Neural cell (in vitro differentiated cells): ENCODE results near the gene TIGD3. TPM values are rescaled to one million over a fixed set of nuclear protein-coding genes. Genes with fewer than 3 reads are reported as not detected.

ENCODE experiments used
- H2AFZ ChIP-seq: fragments of 200-600, 300-800 bp; sonication (generic), shearing (Covaris generic); 2 replicates; pipeline ENCODE4 v1.6.0; 2014; ENCODE audit warnings: low read depth, mild to moderate bottlenecking, antibody characterized with exemption, low read length, moderate library complexity
- H3F3A ChIP-seq: fragments of 200-600 bp; shearing (Covaris generic); 2 replicates; pipeline ENCODE4 v1.6.1; 2016; ENCODE audit warnings: mild to moderate bottlenecking, moderate library complexity, mixed read lengths, antibody characterized with exemption, low read length; ENCODE audit not compliant: insufficient read depth, poor library complexity, severe bottlenecking
- H3K27ac ChIP-seq: fragments of 200-600, 300-800 bp; sonication (generic), shearing (Covaris generic); 2 replicates; pipeline ENCODE4 v1.5.1; 2014; ENCODE audit warnings: mild to moderate bottlenecking, low read length, moderate library complexity
- H3K27me3 ChIP-seq: fragments of 300-800, 200-600 bp; sonication (generic), shearing (Covaris generic); 2 replicates; pipeline ENCODE4 v1.6.0; 2014; ENCODE audit warnings: mild to moderate bottlenecking, low read depth, low read length, moderate library complexity; ENCODE audit not compliant: insufficient read depth
- H3K36me3 ChIP-seq: fragments of 300-800, 200-600 bp; sonication (generic), shearing (Covaris generic); 2 replicates; pipeline ENCODE4 v1.5.1; 2014; ENCODE audit warnings: mild to moderate bottlenecking, antibody characterized with exemption, low read length, moderate library complexity; ENCODE audit not compliant: insufficient read depth
- H3K4me2 ChIP-seq: fragments of 300-800, 200-600 bp; sonication (generic), shearing (Covaris generic); 2 replicates; pipeline ENCODE4 v1.6.0; 2014; ENCODE audit warnings: mild to moderate bottlenecking, low read length
- H3K4me3 ChIP-seq: fragments of 300-800, 200-600 bp; sonication (generic), shearing (Covaris generic); 2 replicates; pipeline ENCODE4 v1.5.1; 2014; ENCODE audit warnings: mild to moderate bottlenecking, low read length, moderate library complexity
- H3K79me2 ChIP-seq: fragments of 200-600 bp; shearing (Covaris generic); replicated peaks from 2 replicates; pipeline ENCODE4 v1.6.0; 2014; ENCODE audit warnings: mild to moderate bottlenecking, low read length, moderate library complexity; ENCODE audit not compliant: insufficient read depth
- H3K9ac ChIP-seq: fragments of 300-800, 200-600 bp; sonication (generic), shearing (Covaris generic); 2 replicates; pipeline ENCODE4 v1.6.1; 2016; ENCODE audit warnings: mild to moderate bottlenecking, low read length, mixed read lengths
- H3K9me2 ChIP-seq: fragments of 200-600 bp; shearing (Covaris generic); 2 replicates; pipeline ENCODE4 v1.6.1; 2016; ENCODE audit warnings: mild to moderate bottlenecking, low read length, mixed read lengths; ENCODE audit not compliant: insufficient read depth
- H3K9me3 ChIP-seq: fragments of 200-600, 300-800 bp; sonication (generic), shearing (Covaris generic); 2 replicates; pipeline ENCODE4 v1.6.1; 2016; ENCODE audit warnings: mild to moderate bottlenecking, mixed run types, low read length, moderate library complexity, mixed read lengths
- H4K20me1 ChIP-seq: fragments of 200-600 bp; shearing (Covaris generic); 2 replicates; pipeline ENCODE4 v1.6.1; 2016; ENCODE audit warnings: mild to moderate bottlenecking, mixed run types; ENCODE audit not compliant: insufficient read depth
- EP300 ChIP-seq: fragments of 450-650 bp; conservative IDR thresholded peaks from 2 replicates; pipeline ENCODE4 v1.6.1; 2014; ENCODE audit warnings: antibody characterized with exemption, mild to moderate bottlenecking, moderate library complexity; ENCODE audit not compliant: poor library complexity, severe bottlenecking
- EZH2 ChIP-seq: fragments of 200-600, 300-800 bp; shearing (Covaris generic), sonication (generic); IDR thresholded peaks from 2 replicates; pipeline ENCODE4 v1.6.1; 2014; ENCODE audit warnings: antibody characterized with exemption, low read length, borderline replicate concordance, mild to moderate bottlenecking; ENCODE audit not compliant: insufficient read depth, poor library complexity, severe bottlenecking
- MXI1 ChIP-seq: fragments of 450-650 bp; conservative IDR thresholded peaks from 2 replicates; pipeline ENCODE4 v1.6.1; 2014; ENCODE audit warnings: antibody characterized with exemption, mild to moderate bottlenecking; ENCODE audit not compliant: poor library complexity, severe bottlenecking
- POLR2AphosphoS5 ChIP-seq: IDR thresholded peaks from 2 replicates; pipeline ENCODE4 v1.6.1; 2012
- RAD21 ChIP-seq: fragments of 450-650 bp; conservative IDR thresholded peaks from 2 replicates; pipeline ENCODE4 v1.6.1; 2014; ENCODE audit warnings: antibody characterized with exemption, mild to moderate bottlenecking, moderate library complexity
- REST ChIP-seq: IDR thresholded peaks from 2 replicates; pipeline ENCODE4 v1.6.1; 2012; ENCODE audit warnings: borderline replicate concordance
- SMC3 ChIP-seq: fragments of 450-650 bp; conservative IDR thresholded peaks from 2 replicates; pipeline ENCODE4 v1.6.1; 2014; ENCODE audit warnings: antibody characterized with exemption, mild to moderate bottlenecking, moderate library complexity; ENCODE audit not compliant: poor library complexity
- TAF1 ChIP-seq: IDR thresholded peaks from 2 replicates; pipeline ENCODE4 v1.6.1; 2012; ENCODE audit warnings: low read depth
- polyA plus RNA-seq: library from polyadenylated mRNA; depleted of rRNA; stranded (reverse); fragments of >200 nt; gene quantifications from 2 replicates; pipeline ENCODE4 v1.2.3, GENCODE V29; 2014
- TF ChIP-seq, protein P1 (sequence below): fragments of 450-650 bp; IDR thresholded peaks from 2 replicates; pipeline ENCODE4 v1.5.1; 2014; ENCODE audit warnings: antibody characterized with exemption, mild to moderate bottlenecking, moderate library complexity; ENCODE audit not compliant: poor library complexity, severe bottlenecking

Gene TIGD3
- polyA plus RNA-seq, 1 donor from 2014 or later, result 16.1 TPM

- H3K9me2 ChIP-seq, result no peaks in the 10 kb centered on the region
- TF ChIP-seq EZH2, result no peak
- TF ChIP-seq POLR2AphosphoS5, result no peak
- TF ChIP-seq REST, result no peak
- TF ChIP-seq SMC3, result no peak
- TF ChIP-seq EP300, result no peak
- TF ChIP-seq TAF1, result no peak
- TF ChIP-seq, protein P1, sequence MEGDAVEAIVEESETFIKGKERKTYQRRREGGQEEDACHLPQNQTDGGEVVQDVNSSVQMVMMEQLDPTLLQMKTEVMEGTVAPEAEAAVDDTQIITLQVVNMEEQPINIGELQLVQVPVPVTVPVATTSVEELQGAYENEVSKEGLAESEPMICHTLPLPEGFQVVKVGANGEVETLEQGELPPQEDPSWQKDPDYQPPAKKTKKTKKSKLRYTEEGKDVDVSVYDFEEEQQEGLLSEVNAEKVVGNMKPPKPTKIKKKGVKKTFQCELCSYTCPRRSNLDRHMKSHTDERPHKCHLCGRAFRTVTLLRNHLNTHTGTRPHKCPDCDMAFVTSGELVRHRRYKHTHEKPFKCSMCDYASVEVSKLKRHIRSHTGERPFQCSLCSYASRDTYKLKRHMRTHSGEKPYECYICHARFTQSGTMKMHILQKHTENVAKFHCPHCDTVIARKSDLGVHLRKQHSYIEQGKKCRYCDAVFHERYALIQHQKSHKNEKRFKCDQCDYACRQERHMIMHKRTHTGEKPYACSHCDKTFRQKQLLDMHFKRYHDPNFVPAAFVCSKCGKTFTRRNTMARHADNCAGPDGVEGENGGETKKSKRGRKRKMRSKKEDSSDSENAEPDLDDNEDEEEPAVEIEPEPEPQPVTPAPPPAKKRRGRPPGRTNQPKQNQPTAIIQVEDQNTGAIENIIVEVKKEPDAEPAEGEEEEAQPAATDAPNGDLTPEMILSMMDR, result no peak
- TF ChIP-seq RAD21, result no peak
- TF ChIP-seq MXI1, result no peak
- H3K9me3 ChIP-seq, result no peaks in the 10 kb centered on the region
- H3F3A ChIP-seq, result no peaks in the 10 kb centered on the region
- H4K20me1 ChIP-seq, result no peaks in the 10 kb centered on the region
- peaks cover 8% of the 10 kb centered on the region for H3K79me2 ChIP-seq
- no peak overlapping the region for H3K4me3 ChIP-seq
- H3K27me3 ChIP-seq, result no peaks in the 10 kb centered on the region
- no peak overlapping the region for H3K9ac ChIP-seq
- H2AFZ ChIP-seq, result no peak overlapping the region
- H3K36me3 ChIP-seq, result no peaks in the 10 kb centered on the region
- H3K27ac ChIP-seq, result no peak overlapping the region
- H3K4me2 ChIP-seq, result no peak overlapping the region
These were observed 29.2 kb downstream of the TIGD3 start for GRCh38 chr11:65383778-65384177.

GRCh38 chr11:65384301-65384889, 29.8 kb downstream of the TIGD3 start:
- H3F3A ChIP-seq, result no peaks in the 10 kb centered on the region
- no peaks in the 10 kb centered on the region for H3K27me3 ChIP-seq
- no peaks in the 10 kb centered on the region for H3K9me2 ChIP-seq
- no peaks in the 10 kb centered on the region for H4K20me1 ChIP-seq
- H2AFZ ChIP-seq, result no peak overlapping the region
- H3K9ac ChIP-seq, result no peak overlapping the region
- H3K27ac ChIP-seq, result no peak overlapping the region
- H3K9me3 ChIP-seq, result no peaks in the 10 kb centered on the region
- H3K36me3 ChIP-seq, result no peaks in the 10 kb centered on the region
- H3K4me3 ChIP-seq, result no peak overlapping the region
- no peak overlapping the region for H3K4me2 ChIP-seq
- TF ChIP-seq POLR2AphosphoS5, result no peak
- no peak for TF ChIP-seq MXI1
- TF ChIP-seq SMC3, result no peak
- no peak for TF ChIP-seq RAD21
- TF ChIP-seq TAF1, result no peak
- TF ChIP-seq REST, result no peak
- TF ChIP-seq, protein P1, result no peak
- no peak for TF ChIP-seq EZH2
- no peak for TF ChIP-seq EP300
- peaks cover 8% of the 10 kb centered on the region for H3K79me2 ChIP-seq
